Measurements from ENCODE around the gene DUS4L. TPM values are rescaled to one million over a fixed set of nuclear protein-coding genes. Genes with fewer than 3 reads are reported as not detected.

DUS4L gene
- total RNA-seq, 1 experiment from 2014 or later = 16.3 TPM

- intact Hi-C loops (cut with micrococcal nuclease) = no loop called here
- H3K9me3 Mint-ChIP-seq (ENCODE audit: unreplicated experiment) = peaks cover 8% of the 10 kb centered on the region
- ChIA-PET POLR2A (no interaction called here), CTCF (interaction anchor here (1.0 kb wide), 1 partner anchor 8 kb away, joined by 4 read pairs; no protein-coding TSS in a partner anchor)
- DNase-seq (ENCODE audit: unreplicated experiment) = no peak
- H3K4me1 Mint-ChIP-seq (ENCODE audit: insufficient read depth, unreplicated experiment) = peaks cover 6% of the 10 kb centered on the region
- no peak overlapping the region for H3K4me3 Mint-ChIP-seq (ENCODE audit: unreplicated experiment)
- no TSS peak for BruUV-seq (replicated peaks)
- H3K27ac Mint-ChIP-seq (ENCODE audit: low read depth, unreplicated experiment) = no peak overlapping the region
- H3K36me3 Mint-ChIP-seq (ENCODE audit: insufficient read depth, unreplicated experiment) = peaks cover 42% of the 10 kb centered on the region
- TF ChIP-seq CTCF (IDR thresholded peaks at IDR 0.05; ENCODE audit: unreplicated experiment) = no peak
- H3K27me3 Mint-ChIP-seq (ENCODE audit: insufficient read depth, unreplicated experiment) = no peaks in the 10 kb centered on the region
Observed at GRCh38 chr7:107543338-107543993, 20.3 kb upstream of the DUS4L start.

- Mint-ChIP-seq H3K27me3 (ENCODE audit: insufficient read depth, unreplicated experiment) (no peaks in the 10 kb centered on the region), H3K27ac (ENCODE audit: low read depth, unreplicated experiment) (no peak overlapping the region), H3K4me3 (ENCODE audit: unreplicated experiment) (no peak overlapping the region), H3K4me1 (ENCODE audit: insufficient read depth, unreplicated experiment) (peaks cover under 1% of the 10 kb centered on the region), H3K9me3 (ENCODE audit: unreplicated experiment) (peaks cover 8% of the 10 kb centered on the region), H3K36me3 (ENCODE audit: insufficient read depth, unreplicated experiment) (peaks cover 47% of the 10 kb centered on the region)
- intact Hi-C loops (cut with micrococcal nuclease) = no loop called here
- DNase-seq (ENCODE audit: unreplicated experiment) = no peak
- no TSS peak for BruUV-seq (replicated peaks)
- CTCF ChIA-PET = interaction anchor here (0.6 kb wide), 1 partner anchor 345 kb away, joined by 6 read pairs; no protein-coding TSS in a partner anchor
- TF ChIP-seq CTCF (IDR thresholded peaks at IDR 0.05; ENCODE audit: unreplicated experiment) = no peak
- POLR2A ChIA-PET = no interaction called here
Observed at GRCh38 chr7:107544848-107545591, 18.8 kb upstream of the DUS4L start.

- no peak for DNase-seq (ENCODE audit: unreplicated experiment)
Observed at GRCh38 chr7:107551936-107552335, 11.8 kb upstream of the DUS4L start.

More at GRCh38 chr7:107551936-107552335, 11.8 kb upstream of the DUS4L start:
- H3K36me3 Mint-ChIP-seq (ENCODE audit: insufficient read depth, unreplicated experiment) = peaks cover 52% of the 10 kb centered on the region
- no peak overlapping the region for H3K4me3 Mint-ChIP-seq (ENCODE audit: unreplicated experiment)
- H3K9me3 Mint-ChIP-seq (ENCODE audit: unreplicated experiment) = no peaks in the 10 kb centered on the region
- peaks cover 7% of the 10 kb centered on the region for H3K4me1 Mint-ChIP-seq (ENCODE audit: insufficient read depth, unreplicated experiment)
- ChIA-PET CTCF (interaction anchor here (0.9 to 1.2 kb wide), 2 partner anchors 9 to 11 kb away, joined by 3 to 4 read pairs; no protein-coding TSS in a partner anchor), POLR2A (interaction anchor here (0.9 kb wide), 1 partner anchor 11 kb away, joined by 3 read pairs; the partner anchor contains the start of gene COG5)
- BruUV-seq (replicated peaks) = no TSS peak
- no peak overlapping the region for H3K27ac Mint-ChIP-seq (ENCODE audit: low read depth, unreplicated experiment)
- intact Hi-C loops (cut with micrococcal nuclease) = no loop called here
- H3K27me3 Mint-ChIP-seq (ENCODE audit: insufficient read depth, unreplicated experiment) = no peaks in the 10 kb centered on the region
- no peak for TF ChIP-seq CTCF (IDR thresholded peaks at IDR 0.05; ENCODE audit: unreplicated experiment)

All from MCF 10A (cell line).